Hepatocyte (in vitro differentiated cells): Measurements from ENCODE around the gene IL36G.

ENCODE experiments used
- EZH2 ChIP-seq: fragments of 200-600 bp; sonication (generic); IDR thresholded peaks from 2 replicates; pipeline ENCODE4 v1.6.1; 2016; ENCODE audit warnings: antibody characterized with exemption, mild to moderate bottlenecking, borderline replicate concordance
- EZH2phosphoT487 ChIP-seq: fragments of 200-600 bp; sonication (generic); IDR thresholded peaks from one replicate; pipeline ENCODE4 v1.6.1; 2018; ENCODE audit warnings: antibody characterized with exemption, mild to moderate bottlenecking, low read depth, moderate library complexity; ENCODE audit not compliant: unreplicated experiment, severe bottlenecking
- TF ChIP-seq, protein P1 (sequence below): fragments of 200-600 bp; sonication (generic); IDR thresholded peaks from 2 replicates; pipeline ENCODE4 v1.5.1; 2016; ENCODE audit warnings: antibody characterized with exemption, mild to moderate bottlenecking; ENCODE audit not compliant: poor library complexity

DNA sequence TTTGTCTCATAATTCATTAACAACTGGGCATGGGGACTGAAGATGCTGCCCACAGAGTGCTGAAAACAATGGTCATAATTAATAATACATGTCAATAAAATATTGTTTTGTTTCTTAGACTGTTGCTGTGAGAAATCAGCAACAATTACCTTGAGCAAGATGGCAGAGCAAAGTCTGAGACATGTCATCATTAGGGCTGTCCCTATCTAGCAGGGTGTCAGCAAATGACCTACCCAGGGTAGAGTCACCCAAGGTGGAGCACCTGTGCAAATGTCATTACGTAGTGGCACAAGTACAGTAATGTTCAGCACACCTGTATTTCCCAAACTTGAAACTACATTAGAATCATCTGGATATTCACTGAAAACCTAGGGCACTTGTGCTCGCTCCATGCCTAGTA lies 16.8 kb downstream of the IL36G start:
- TF ChIP-seq, protein P1, sequence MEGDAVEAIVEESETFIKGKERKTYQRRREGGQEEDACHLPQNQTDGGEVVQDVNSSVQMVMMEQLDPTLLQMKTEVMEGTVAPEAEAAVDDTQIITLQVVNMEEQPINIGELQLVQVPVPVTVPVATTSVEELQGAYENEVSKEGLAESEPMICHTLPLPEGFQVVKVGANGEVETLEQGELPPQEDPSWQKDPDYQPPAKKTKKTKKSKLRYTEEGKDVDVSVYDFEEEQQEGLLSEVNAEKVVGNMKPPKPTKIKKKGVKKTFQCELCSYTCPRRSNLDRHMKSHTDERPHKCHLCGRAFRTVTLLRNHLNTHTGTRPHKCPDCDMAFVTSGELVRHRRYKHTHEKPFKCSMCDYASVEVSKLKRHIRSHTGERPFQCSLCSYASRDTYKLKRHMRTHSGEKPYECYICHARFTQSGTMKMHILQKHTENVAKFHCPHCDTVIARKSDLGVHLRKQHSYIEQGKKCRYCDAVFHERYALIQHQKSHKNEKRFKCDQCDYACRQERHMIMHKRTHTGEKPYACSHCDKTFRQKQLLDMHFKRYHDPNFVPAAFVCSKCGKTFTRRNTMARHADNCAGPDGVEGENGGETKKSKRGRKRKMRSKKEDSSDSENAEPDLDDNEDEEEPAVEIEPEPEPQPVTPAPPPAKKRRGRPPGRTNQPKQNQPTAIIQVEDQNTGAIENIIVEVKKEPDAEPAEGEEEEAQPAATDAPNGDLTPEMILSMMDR: no peak
- TF ChIP-seq EZH2 (no peak), EZH2phosphoT487 (no peak)
